ENCODE data around the gene C17orf58. TPM values are rescaled to one million over a fixed set of nuclear protein-coding genes. Genes with fewer than 3 reads are reported as not detected.
A peak's percentile ranks its signal among the peaks of the same experiment; 100 is the strongest.
"Not testable (repeated sequence)": the region's sequence is repeated elsewhere in the genome, so short reads cannot be mapped to it uniquely, and the experiment has no call there.

C17orf58 gene
- total RNA-seq (1 to 10 TPM in 2 of 5 experiments, under 1 TPM in 2, not detected in 1; 0.59 to 6.9 (median 1.5) TPM), polyA plus RNA-seq (under 1 TPM in 1 of 2 donors, not detected in 1; 0.28 TPM), total RNA-seq (not detected)

- H3K36me3 Mint-ChIP-seq; H3K27ac ChIP-seq (ENCODE audit: low read depth, low read length); H3K9me3 ChIP-seq (ENCODE audit: control insufficient read depth in 2 of 3, low read length in 3 of 3); H3K9me3 Mint-ChIP-seq; H3K27me3 ChIP-seq (ENCODE audit: control insufficient read depth in 2 of 2, insufficient read depth in 2 of 2, low read length in 2 of 2); H3K36me3 ChIP-seq (ENCODE audit: control insufficient read depth in 2 of 3, insufficient read depth in 3 of 3, low read length in 3 of 3); ATAC-seq: not testable (repeated sequence)
- peak within 1 kb of the TSS; percentile 74 to 95 (median 86) for H3K4me3 Mint-ChIP-seq
- peaks cover 21 to 38% (median 32%) of the 10 kb centered on the region in 7 donors for H3K4me1 Mint-ChIP-seq
- ChIA-PET POLR2A (interaction anchor here (0.9 kb wide), 1 partner anchor 9 kb away, joined by 3 read pairs; no protein-coding TSS in a partner anchor), CTCF (interaction anchor here (0.7 kb wide), 1 partner anchor 62 kb away, joined by 3 read pairs; no protein-coding TSS in a partner anchor)
- H3K4me3 ChIP-seq (ENCODE audit: low read length) = peak within 1 kb of the TSS; percentile 69
- peaks cover 5 to 43% (median 21%) of the 10 kb centered on the region in 5 donors for H3K27me3 Mint-ChIP-seq
- peak within 1 kb of the TSS in 6 of 9 donors; percentile 3 to 43 (median 18) for H3K27ac Mint-ChIP-seq
- intact Hi-C loops (cut with micrococcal nuclease) = loop anchor here in 1 of 2 donors (10.0 kb wide), 1 partner anchor 172 kb away; the partner anchor contains the start of gene BPTF
- H3K4me1 ChIP-seq (ENCODE audit: control insufficient read depth in 2 of 2, insufficient read depth in 2 of 2, low read length in 2 of 2) = peaks cover 19 to 24% of the 10 kb centered on the region in 2 donors
- DNase-seq = peak in 1 of 9 donors; percentile 38
These were observed at the start of gene C17orf58 for GRCh38 chr17:67996301-67997171. Gene C17orf58 (minus strand): TSS chr17:67996469. CDS start chr17:67996198, 271 bp downstream.

- Mint-ChIP-seq H3K9me3 (peaks cover 0 to 5% (median 0%) of the 10 kb centered on the region in 11 donors), H3K36me3 (peaks cover 0 to 15% (median 0%) of the 10 kb centered on the region in 5 donors), H3K27me3 (peaks cover 0 to 3% (median 0%) of the 10 kb centered on the region in 5 donors), H3K4me1 (peaks cover 6 to 32% (median 15%) of the 10 kb centered on the region in 7 donors), H3K27ac (peak overlapping the region; percentile 83 to 97 (median 92)), H3K4me3 (peak overlapping the region; percentile 83 to 97 (median 91))
- CTCF ChIA-PET = interaction anchor here (0.5 to 1.2 kb wide), 4 partner anchors 24 to 424 kb away, joined by 3 to 7 read pairs (median 4); no protein-coding TSS in a partner anchor
- H3K27ac ChIP-seq (ENCODE audit: low read depth, low read length) = peak overlapping the region; percentile 91
- intact Hi-C loops (cut with micrococcal nuclease) = loop anchor here (5.0 to 10.0 kb wide), 5 partner anchors 209 to 1376 kb away; partner anchors contain the start of genes BPTF (in 1 of the 2), HELZ (in 1 of the 2), MAP2K6 (in 1 of the 2) and PITPNC1 (in 1 of the 2)
- H3K4me1 ChIP-seq (ENCODE audit: control insufficient read depth in 2 of 2, insufficient read depth in 2 of 2, low read length in 2 of 2) = peaks cover 8 to 16% of the 10 kb centered on the region in 2 donors
- no peak for ATAC-seq
- no peaks in the 10 kb centered on the region for H3K27me3 ChIP-seq (ENCODE audit: control insufficient read depth in 2 of 2, insufficient read depth in 2 of 2, low read length in 2 of 2)
- POLR2A ChIA-PET = interaction anchor here (0.5 to 1.3 kb wide), 5 partner anchors 16 to 450 kb away, joined by 3 read pairs; partner anchors contain the start of gene AMZ2
- peaks cover 0 to 32% (median 4%) of the 10 kb centered on the region in 3 experiments for H3K36me3 ChIP-seq (ENCODE audit: control insufficient read depth in 2 of 3, insufficient read depth in 3 of 3, low read length in 3 of 3)
- H3K4me3 ChIP-seq (ENCODE audit: low read length) = peak overlapping the region; percentile 71
- DNase-seq = no peak
- no peaks in the 10 kb centered on the region for H3K9me3 ChIP-seq (ENCODE audit: control insufficient read depth in 2 of 3, low read length in 3 of 3)
These were observed 40.3 kb upstream of the C17orf58 start for GRCh38 chr17:68036304-68037147.

GRCh38 chr17:68035523-68036303, 39.4 kb upstream of the C17orf58 start, which contains the start of gene KPNA2:
Gene KPNA2 (plus strand): TSS chr17:68035735. CDS start chr17:68037133, 1,398 bp downstream.
- peak; percentile 70 to 95 (median 91) for DNase-seq
- peak; percentile 94 for ATAC-seq
- CTCF ChIA-PET = interaction anchor here (1.0 to 1.2 kb wide), 2 partner anchors 201 to 425 kb away, joined by 3 to 4 read pairs; no protein-coding TSS in a partner anchor
- H3K9me3 ChIP-seq (ENCODE audit: control insufficient read depth in 2 of 3, low read length in 3 of 3) = no peaks in the 10 kb centered on the region
- H3K27ac ChIP-seq (ENCODE audit: low read depth, low read length) = peak within 1 kb of the TSS; percentile 91
- Mint-ChIP-seq H3K9me3 (peaks cover 0 to 5% (median 0%) of the 10 kb centered on the region in 11 donors), H3K36me3 (peaks cover 0 to 11% (median 0%) of the 10 kb centered on the region in 5 donors), H3K27ac (peak within 1 kb of the TSS; percentile 83 to 97 (median 92)), H3K4me3 (peak within 1 kb of the TSS; percentile 83 to 97 (median 91)), H3K4me1 (peaks cover 6 to 32% (median 15%) of the 10 kb centered on the region in 7 donors), H3K27me3 (peaks cover 0 to 3% (median 0%) of the 10 kb centered on the region in 5 donors)
- intact Hi-C loops (cut with micrococcal nuclease) = loop anchor here (1.0 to 10.0 kb wide), 19 partner anchors 15 to 1377 kb away; partner anchors contain the start of genes PRKAR1A (in 2 of the 2), AMZ2 (in 1 of the 2), ARSG (in 1 of the 2) and BPTF (in 1 of the 2)
- peak within 1 kb of the TSS; percentile 71 for H3K4me3 ChIP-seq (ENCODE audit: low read length)
- no peaks in the 10 kb centered on the region for H3K27me3 ChIP-seq (ENCODE audit: control insufficient read depth in 2 of 2, insufficient read depth in 2 of 2, low read length in 2 of 2)
- POLR2A ChIA-PET = interaction anchor here (0.5 to 1.3 kb wide), 3 partner anchors 10 to 451 kb away, joined by 3 to 5 read pairs (median 3); no protein-coding TSS in a partner anchor
- H3K4me1 ChIP-seq (ENCODE audit: control insufficient read depth in 2 of 2, insufficient read depth in 2 of 2, low read length in 2 of 2) = peaks cover 8 to 16% of the 10 kb centered on the region in 2 donors
- H3K36me3 ChIP-seq (ENCODE audit: control insufficient read depth in 2 of 3, insufficient read depth in 3 of 3, low read length in 3 of 3) = peaks cover 0 to 24% (median 0%) of the 10 kb centered on the region in 3 experiments

GRCh38 chr17:68035131-68035522, 38.9 kb upstream of the C17orf58 start:
- ChIA-PET POLR2A (interaction anchor here (1.0 to 1.3 kb wide), 2 partner anchors 10 to 15 kb away, joined by 3 to 5 read pairs; no protein-coding TSS in a partner anchor), CTCF (no interaction called here)
- no peak for ATAC-seq
- peaks cover 6 to 30% (median 15%) of the 10 kb centered on the region in 7 donors for H3K4me1 Mint-ChIP-seq
- H3K27me3 Mint-ChIP-seq = peaks cover 0 to 3% (median 0%) of the 10 kb centered on the region in 5 donors
- intact Hi-C loops (cut with micrococcal nuclease) = loop anchor here (1.0 to 10.0 kb wide), 19 partner anchors 15 to 1377 kb away; partner anchors contain the start of genes PRKAR1A (in 2 of the 2), AMZ2 (in 1 of the 2), ARSG (in 1 of the 2) and BPTF (in 1 of the 2)
- H3K27ac ChIP-seq (ENCODE audit: low read depth, low read length) = peak overlapping the region; percentile 91
- H3K4me3 ChIP-seq (ENCODE audit: low read length) = no peak overlapping the region
- no peaks in the 10 kb centered on the region for H3K9me3 ChIP-seq (ENCODE audit: control insufficient read depth in 2 of 3, low read length in 3 of 3)
- peak in 2 of 9 donors; percentile 66 to 87 for DNase-seq
- H3K27me3 ChIP-seq (ENCODE audit: control insufficient read depth in 2 of 2, insufficient read depth in 2 of 2, low read length in 2 of 2) = no peaks in the 10 kb centered on the region
- H3K36me3 ChIP-seq (ENCODE audit: control insufficient read depth in 2 of 3, insufficient read depth in 3 of 3, low read length in 3 of 3) = peaks cover 0 to 19% (median 0%) of the 10 kb centered on the region in 3 experiments
- peak overlapping the region; percentile 83 to 97 (median 92) for H3K27ac Mint-ChIP-seq
- peaks cover 8 to 16% of the 10 kb centered on the region in 2 donors for H3K4me1 ChIP-seq (ENCODE audit: control insufficient read depth in 2 of 2, insufficient read depth in 2 of 2, low read length in 2 of 2)
- peaks cover 0 to 10% (median 0%) of the 10 kb centered on the region in 5 donors for H3K36me3 Mint-ChIP-seq
- peak overlapping the region; percentile 83 to 97 (median 91) for H3K4me3 Mint-ChIP-seq
- H3K9me3 Mint-ChIP-seq = peaks cover 0 to 5% (median 0%) of the 10 kb centered on the region in 11 donors

GRCh38 chr17:68034452-68034776, 38.1 kb upstream of the C17orf58 start:
- peaks cover 8 to 16% of the 10 kb centered on the region in 2 donors for H3K4me1 ChIP-seq (ENCODE audit: control insufficient read depth in 2 of 2, insufficient read depth in 2 of 2, low read length in 2 of 2)
- H3K4me3 Mint-ChIP-seq = peak overlapping the region in 1 of 10 donors; percentile 35
- no peak for DNase-seq
- peaks cover 0 to 5% (median 0%) of the 10 kb centered on the region in 11 donors for H3K9me3 Mint-ChIP-seq
- no peak overlapping the region for H3K4me3 ChIP-seq (ENCODE audit: low read length)
- no peak overlapping the region for H3K27ac ChIP-seq (ENCODE audit: low read depth, low read length)
- H3K4me1 Mint-ChIP-seq = peaks cover 6 to 27% (median 15%) of the 10 kb centered on the region in 7 donors
- CTCF ChIA-PET = no interaction called here
- peak overlapping the region in 1 of 9 donors; percentile 46 for H3K27ac Mint-ChIP-seq
- ATAC-seq = no peak
- H3K27me3 Mint-ChIP-seq = peaks cover 0 to 3% (median 0%) of the 10 kb centered on the region in 5 donors
- POLR2A ChIA-PET = no interaction called here
- intact Hi-C loops (cut with micrococcal nuclease) = loop anchor here (2.0 to 10.0 kb wide), 3 partner anchors 214 to 790 kb away; partner anchors contain the start of genes AMZ2 (in 1 of the 2) and HELZ (in 1 of the 2)
- H3K36me3 ChIP-seq (ENCODE audit: control insufficient read depth in 2 of 3, insufficient read depth in 3 of 3, low read length in 3 of 3) = peaks cover 0 to 15% (median 0%) of the 10 kb centered on the region in 3 experiments
- no peaks in the 10 kb centered on the region for H3K27me3 ChIP-seq (ENCODE audit: control insufficient read depth in 2 of 2, insufficient read depth in 2 of 2, low read length in 2 of 2)
- H3K36me3 Mint-ChIP-seq = peaks cover 0 to 10% (median 0%) of the 10 kb centered on the region in 5 donors
- no peaks in the 10 kb centered on the region for H3K9me3 ChIP-seq (ENCODE audit: control insufficient read depth in 2 of 3, low read length in 3 of 3)

Measured in naive thymus-derived CD4-positive, alpha-beta T cell (primary cell).